GM21447 (cell line): Measurements from ENCODE around the gene MBOAT1.
A peak's percentile ranks its signal among the peaks of the same experiment; 100 is the strongest.
"Not testable (repeated sequence)": the region's sequence is repeated elsewhere in the genome, so short reads cannot be mapped to it uniquely, and the experiment has no call there.

Source experiments
- ATAC-seq: cut with Tn5 transposase; IDR thresholded peaks from one replicate; pipeline ENCODE4 v1.9.1; 2021; ENCODE audit not compliant: unreplicated experiment

Gene MBOAT1, protein sequence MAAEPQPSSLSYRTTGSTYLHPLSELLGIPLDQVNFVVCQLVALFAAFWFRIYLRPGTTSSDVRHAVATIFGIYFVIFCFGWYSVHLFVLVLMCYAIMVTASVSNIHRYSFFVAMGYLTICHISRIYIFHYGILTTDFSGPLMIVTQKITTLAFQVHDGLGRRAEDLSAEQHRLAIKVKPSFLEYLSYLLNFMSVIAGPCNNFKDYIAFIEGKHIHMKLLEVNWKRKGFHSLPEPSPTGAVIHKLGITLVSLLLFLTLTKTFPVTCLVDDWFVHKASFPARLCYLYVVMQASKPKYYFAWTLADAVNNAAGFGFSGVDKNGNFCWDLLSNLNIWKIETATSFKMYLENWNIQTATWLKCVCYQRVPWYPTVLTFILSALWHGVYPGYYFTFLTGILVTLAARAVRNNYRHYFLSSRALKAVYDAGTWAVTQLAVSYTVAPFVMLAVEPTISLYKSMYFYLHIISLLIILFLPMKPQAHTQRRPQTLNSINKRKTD

DNA sequence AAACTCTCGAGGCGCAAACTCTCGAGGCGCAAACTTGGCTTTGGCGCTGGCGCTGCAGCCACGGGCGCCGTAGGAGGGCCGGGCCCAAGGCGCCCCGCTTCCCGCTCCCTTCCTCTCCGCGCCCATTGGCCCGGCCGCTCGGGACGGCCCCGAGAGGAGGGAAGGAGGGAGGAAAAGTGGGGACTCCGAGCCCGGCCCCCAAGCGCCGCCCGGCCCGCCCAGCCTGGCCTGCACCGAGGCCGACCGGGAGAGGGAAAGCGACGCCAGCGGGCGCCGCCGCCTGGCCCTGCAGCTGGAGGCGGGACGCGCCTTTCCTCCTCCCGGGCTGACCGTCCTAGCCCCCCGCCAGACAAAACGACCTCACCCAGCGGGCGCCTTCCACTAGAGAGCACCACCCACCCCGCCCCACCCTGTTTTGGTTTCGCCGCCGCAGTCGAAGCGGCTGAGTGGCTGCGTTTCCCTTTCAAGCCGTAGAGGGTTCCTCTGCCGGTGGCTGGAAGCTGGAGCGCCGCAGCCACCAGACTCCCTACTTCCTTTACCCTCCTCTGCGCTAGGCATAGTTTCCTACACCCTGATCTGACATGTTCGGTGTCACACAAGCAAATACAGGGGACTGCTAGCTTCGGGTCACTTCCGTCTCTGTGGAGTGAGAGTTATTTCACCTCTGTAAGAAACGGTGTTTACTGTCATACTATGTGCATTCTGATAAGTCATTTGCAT, at the start of gene MBOAT1:
MBOAT1 (minus strand) TSS at position 78 of the 720 bp plus-strand sequence. CDS start 235 bp downstream, outside the sequence.
- ATAC-seq: peak; percentile 80

DNA sequence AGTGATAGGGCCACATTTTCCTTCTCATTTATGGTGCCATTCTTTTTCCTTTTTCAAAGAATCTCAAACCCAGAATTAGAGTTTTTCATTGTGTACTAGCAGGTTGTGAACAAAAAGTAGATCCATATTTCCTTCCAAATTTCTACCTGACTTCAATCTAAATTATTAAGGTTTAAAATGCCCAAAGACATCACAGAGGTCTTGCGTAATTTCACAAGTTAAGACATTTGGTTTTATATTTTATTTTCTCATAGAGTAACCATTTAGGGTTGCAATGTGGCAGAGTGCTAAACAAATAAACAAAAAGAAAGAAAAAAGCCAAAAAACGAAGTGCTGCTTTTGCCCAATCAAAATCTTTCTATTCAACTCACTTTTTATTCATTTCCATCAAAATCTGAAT, 49.4 kb upstream of the MBOAT1 start:
- no peak for ATAC-seq

DNA sequence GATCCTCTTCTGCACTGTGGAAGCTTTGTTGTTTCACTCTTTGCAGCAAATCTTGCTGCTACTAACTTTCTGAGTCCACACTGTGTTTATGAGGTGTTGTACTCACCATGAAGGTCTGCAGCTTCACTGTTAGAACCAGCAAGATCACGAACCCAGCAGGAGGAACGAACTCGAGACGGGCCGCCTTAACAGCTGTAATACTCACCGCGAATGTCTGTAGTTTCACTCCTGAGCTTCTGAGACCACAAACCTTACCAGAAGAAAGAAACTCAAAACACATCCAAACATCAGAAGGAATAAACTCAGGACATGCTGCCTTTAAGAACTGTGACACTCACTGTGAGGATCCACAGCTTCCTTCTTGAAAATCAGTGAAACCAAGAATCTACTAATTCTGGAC, 48.1 kb upstream of the MBOAT1 start:
- no peak for ATAC-seq

DNA sequence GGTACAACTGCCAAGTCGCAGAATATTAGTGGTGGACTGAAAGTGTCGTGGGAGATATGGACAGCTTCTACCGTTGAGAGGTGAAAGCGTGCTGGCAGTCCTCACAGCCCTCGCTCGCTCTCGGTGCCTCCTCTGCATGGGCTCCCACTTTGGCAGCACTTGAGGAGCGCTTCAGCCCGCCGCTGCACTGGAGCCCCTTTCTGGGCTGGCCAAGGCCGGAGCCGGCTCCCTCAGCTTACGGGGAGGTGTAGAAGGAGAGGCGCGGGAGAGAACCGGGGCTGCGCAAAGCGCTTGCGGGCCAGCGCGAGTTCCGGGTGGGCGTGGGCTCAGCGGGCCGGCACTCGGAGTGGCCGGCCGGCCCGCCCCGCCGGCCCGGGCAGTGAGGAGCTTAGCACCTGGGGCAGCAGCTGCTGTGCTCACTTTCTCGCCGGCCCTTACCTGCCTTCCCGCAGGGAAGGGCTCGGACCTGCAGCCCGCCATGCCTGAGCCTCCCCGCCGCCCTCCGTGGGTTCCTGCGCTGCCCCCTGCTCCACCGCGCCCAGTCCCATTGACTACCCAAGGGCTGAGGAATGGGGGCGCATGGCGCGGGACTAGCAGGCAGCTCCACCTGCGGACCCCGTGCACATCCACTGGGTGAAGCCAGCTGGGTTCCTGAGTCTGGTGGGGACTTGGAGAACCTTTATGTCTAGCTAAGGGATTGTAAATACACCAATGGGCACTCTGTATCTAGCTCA, 47.2 kb upstream of the MBOAT1 start:
- no peak for ATAC-seq

DNA sequence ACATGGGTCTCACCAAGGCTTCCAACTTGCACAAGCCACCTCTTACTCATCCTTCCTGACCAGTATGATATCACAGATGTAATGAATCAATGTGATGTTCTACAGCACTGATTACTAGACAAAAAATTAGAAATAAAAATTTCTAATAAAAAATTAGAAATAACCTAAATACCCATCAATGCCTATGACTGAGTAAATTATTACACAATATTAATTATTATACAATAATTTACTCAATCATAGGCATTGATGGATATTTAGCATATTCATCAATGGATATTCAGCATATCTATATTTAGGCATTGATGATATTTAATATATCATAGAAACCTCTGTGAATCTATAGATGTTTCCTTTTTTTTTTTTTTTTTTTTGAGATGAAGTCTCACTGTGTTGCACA, 43.2 kb upstream of the MBOAT1 start:
- no peak for ATAC-seq

DNA sequence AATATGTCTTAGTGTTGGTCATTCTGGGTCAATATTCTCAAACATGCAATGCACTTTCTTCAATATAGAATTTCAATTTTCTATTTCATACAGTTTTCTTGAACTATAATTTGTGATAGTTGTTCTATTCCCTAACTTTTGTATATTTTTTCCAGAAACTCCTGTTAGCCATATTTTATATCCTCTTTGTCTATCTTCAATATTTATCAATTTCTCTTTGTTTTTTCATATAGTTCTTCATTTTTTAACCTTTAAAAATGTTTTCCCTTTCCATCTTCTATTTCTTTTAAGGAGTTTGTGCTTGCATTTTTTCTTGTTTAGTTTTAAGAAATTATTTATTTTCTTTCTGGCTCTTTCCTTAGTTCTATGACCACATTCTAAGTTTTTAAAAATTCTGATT, 42.0 kb upstream of the MBOAT1 start:
- ATAC-seq: no peak

DNA sequence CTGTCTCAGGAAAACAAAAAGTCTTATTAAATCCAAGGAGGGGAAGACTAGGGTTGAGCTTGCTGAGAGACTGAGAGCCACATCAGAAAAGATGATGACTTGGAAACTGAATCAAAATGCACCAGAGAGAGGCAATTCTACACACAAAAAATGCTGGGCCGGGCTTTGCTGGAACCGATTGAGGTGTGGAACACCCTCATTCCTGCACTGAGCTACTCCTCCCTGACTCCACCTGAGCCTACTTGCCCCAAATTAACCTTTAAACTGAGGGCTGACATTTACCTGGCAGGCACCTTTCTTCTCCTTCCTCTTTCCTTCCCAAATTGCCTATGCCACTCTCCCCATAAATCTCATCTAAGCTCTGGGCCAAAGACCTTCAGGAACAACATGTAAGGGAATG, 40.8 kb upstream of the MBOAT1 start:
- ATAC-seq: no peak

DNA sequence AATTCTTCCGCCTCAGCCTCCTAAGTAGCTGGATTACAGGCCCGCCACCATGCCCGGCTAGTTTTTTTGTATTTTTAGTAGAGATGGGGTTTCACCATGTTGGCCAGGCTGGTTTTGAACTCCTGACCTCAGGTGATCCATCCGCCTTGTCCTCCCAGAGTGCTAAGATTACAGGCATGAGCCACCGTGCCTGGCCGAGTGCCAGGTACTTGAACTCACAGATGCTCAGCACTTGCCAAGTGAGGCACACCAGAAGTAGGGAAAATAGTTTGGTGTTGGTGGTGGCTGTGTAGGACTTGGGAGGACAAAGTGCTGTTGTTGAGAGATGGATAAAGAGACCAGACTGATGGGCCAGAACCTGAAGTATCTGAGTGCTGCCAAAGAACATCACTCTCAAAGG, 40.0 kb upstream of the MBOAT1 start:
- ATAC-seq: no peak

DNA sequence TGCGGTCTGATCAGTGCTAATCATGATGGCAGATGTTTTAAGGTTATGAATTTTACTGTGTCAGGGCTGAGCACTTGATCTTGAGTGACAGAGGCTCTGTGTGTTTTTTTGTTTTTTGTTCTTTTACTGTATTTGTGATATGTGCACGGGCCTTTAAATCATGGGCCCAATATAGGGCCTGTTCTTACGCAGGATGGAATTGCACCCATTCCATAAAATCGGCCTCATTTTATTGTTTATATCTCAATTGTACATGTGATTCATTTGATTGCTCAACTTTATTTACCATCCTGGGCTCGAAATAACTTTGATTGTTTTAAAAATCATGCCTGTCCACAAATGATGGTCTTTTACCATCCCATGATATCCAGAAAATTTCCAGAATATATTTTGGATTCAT, 39.3 kb upstream of the MBOAT1 start:
- ATAC-seq: no peak

DNA sequence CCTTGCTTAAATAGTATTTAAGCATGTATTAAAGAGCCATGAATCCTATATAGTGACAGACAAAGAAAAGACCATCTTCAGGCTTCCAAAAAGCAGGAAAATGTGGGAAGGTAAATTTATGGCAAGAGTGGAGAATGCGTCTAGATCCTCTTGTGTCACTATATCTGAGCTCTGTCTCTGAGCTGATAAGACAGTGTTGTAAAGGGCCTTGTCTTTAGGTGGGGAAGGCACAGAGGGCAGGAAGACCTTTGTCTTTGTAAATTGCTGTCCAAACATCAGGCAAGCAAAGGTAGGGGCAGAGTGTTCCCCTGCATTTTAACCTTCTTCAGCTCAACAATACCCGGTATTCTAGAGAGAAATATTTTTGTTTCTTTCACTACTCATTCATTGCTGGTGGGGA, 33.9 kb upstream of the MBOAT1 start:
- ATAC-seq: no peak

DNA sequence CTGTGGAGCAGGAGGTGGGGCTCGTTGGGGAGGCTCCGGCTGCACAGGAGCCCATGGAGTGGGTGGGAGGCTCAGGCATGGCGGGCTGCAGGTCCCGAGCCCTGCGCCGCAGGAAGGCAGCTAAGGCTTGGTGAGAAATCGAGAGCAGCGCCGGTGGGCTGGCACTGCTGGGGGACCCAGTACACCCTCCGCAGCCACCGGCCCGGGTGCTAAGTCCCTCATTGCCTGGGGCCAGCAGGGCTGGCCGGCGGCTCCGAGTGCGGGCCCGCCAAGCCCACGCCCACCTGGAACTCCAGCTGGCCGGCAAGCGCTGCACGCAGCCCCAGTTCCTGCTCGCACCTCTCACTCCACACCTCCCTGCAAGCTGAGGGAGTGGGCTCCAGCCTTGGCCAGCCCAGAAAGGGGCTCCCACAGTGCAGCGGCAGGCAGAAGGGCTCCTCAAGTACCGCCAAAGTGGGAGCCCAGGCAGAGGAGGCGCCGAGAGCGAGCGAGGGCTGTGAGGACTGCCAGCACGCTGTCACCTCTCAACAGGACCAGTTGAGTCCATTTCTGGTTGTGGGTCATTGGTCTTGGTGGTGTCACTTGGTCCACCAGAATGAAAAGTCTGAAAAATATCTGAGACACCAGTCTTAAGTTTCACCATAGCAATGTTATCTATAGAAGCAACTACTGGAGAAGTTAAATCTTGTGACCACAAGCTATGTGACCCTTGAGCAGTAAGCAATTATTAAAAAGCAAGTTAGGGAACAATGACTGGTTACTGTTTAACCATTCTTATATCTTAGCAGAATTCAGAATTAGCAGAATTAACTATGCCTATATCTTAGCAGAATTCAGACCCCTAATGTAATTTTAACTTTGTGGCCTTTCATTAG, 32.8 kb upstream of the MBOAT1 start:
- ATAC-seq: not testable (repeated sequence)

DNA sequence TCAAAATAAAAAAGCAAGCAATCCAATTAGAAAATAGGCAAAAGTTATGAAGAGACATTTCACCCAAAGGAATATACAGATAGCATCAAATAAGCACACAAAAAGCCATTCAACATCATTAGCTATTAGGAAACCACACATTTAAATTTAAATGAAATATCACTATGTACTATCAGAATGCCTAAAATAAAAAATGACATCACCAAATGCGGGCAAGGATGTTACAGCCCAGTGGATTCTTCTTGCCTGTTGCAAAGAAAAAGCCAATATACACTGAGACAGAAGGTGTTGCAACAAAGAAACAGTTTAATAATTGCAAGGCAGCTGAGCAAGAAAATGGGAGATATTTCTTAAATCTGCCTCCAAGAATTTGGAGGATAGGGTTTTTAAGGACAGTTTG, 31.0 kb upstream of the MBOAT1 start:
- no peak for ATAC-seq

DNA sequence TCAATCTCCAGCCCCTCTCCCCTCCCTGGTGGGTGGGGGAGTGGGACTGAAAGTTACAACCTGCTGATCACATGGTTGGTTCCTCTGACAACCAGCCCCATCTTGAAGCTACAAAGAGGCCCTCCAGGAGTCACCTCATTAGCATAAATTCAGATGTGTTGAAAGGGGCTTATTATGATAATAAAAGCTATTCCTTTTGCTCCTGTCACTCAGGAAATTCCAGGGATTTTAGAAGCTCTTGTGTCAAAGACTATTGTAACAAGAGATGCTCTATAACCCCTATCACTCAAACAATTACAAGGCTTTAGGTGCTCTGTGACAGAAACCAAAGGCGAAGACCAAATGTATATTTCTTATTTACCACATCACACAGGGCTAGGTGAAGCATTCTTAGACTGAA, 30.1 kb upstream of the MBOAT1 start:
- no peak for ATAC-seq

DNA sequence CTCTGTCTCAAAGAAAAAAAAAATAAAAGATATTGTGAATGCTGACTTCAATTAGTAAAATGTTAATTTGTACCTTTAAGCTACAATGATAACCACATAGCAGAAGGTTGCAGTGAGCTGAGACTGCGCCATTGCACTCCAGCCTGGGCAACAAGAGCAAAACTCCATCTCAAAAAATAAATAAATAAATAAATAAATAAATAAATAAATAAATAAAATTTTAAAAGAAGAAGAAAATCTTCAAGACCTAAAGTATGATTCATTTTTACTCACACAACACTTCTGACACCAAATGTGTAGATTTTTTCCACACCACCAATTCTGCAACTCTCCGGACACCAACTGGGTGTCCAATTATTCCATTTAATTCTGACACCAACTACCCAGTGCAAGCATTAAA, 28.8 kb upstream of the MBOAT1 start:
- no peak for ATAC-seq

DNA sequence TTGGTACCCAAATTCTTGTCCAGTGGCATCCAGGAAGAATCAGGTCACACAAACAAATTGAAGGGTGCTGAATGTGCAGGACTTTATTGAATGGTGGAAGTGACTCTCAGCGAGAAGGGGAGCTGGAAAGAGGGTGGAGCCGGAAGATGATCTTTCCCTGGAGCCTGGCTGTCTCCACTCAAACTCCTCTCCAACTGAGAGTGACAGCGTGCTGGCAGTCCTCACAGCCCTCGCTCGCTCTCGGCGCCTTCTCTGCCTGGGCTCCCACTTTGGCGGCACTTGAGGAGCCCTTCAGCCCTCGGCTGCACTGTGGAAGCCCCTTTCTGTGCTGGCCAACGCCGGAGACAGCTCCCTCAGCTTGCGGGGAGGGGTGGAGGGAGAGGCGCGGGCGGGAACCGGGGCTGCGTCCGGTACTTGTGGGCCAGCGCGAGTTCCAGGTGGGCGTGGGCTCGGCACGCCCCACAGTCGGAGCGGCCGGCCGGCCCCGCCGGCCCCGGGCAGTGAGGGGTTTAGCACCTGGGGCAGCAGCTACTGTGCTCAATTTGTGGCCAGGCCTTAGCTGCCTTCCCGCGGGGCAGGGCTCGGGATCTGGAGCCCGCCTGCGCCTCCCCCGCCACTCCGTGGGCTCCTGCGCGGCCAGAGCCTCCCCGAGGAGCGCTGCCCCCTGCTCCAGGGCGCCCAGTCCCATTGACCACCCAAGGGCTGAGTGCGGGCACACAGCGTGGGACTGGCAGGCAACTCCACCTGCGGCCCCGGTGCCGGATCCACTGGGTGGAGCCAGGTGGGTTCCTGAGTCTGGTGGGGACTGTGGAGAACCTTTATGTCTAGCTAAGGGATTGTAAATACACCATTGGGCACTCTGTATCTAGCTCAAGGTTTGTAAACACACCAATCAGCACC, 26.7 kb upstream of the MBOAT1 start:
- no peak for ATAC-seq

DNA sequence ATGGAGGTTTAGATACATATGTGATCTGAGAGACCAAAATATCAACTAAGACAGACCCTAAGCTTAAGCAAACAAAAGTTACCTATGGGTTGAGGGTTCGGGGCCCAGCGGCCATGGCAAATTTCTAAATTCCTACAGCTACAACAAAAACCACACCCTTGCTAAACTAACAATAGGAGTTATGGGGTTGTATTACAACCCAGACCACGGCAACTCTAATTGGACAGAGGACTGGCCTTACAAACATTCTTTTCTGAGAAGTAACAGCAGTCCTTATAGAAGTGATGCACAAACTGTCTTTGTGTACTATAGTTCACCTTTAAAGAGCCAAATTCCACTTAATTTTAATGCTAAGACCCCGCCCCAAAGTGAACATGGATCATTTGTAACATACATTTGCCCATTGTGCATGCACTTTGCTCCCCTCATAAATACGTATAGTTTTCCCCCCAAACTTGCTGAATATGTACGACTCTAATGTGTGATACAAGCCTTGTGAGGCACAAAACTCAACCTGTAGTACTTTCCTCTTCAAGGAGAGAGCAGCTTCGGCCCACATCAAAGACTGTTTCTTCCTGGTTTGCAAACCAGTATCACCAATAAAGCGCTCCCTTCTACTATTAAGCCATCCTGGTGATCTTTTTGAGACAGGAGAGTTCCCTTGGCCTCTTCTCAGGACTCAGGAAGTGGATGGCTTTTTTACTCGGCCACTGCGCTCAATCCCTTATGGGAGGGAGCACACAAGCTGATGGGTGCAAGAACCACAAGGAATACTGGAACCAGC, 25.6 kb upstream of the MBOAT1 start:
- no peak for ATAC-seq

DNA sequence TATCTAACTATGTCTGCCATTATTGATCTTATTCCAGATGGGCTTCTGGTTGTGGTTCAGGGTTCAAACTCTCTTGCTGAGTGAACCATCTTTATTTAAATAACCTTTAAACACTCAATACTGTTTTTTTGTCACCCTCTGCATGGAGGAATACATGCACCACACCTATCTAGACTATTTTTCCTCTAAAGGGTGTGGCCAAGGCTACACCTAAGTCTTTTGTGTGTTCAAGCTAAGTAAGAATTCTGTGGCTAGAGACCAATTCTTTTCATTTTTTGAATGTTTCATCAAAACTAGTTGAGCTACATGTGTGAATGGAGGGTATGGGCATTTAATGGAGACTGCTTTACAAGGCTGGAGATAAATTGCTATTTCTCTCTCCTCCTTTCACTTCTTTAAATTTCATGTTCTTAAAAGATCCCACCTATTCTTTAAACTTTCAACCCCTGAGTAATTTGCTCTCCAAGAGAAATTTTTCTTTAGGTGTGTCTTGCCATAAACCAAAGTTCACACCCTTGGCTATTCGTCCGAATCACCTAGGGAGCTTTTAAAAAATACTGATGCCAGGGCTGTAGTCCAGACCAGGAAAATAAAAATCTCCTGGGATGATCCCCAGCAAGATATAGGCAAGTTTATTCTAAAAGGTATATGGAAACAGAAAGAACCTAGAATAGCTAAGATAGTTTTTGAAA, 24.8 kb upstream of the MBOAT1 start:
- ATAC-seq: no peak

DNA sequence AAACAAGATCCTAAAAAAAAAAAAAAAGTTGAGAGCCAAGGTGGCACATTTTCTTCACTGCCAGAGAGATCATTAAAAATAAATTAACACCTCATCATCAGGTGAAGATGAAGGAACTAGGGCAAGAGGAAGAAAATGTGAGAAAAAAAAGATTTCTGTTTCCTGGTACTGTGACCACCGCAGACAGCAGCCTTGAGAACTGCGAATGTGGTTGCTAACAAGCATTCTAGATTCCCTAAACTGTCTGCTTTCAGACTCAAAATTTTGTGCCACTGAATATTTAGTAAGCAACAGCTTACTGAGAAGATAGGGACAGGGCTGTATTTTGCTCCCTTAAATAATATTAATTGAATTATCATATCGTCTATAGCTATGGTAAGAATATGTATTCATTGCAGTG, 24.1 kb upstream of the MBOAT1 start:
- ATAC-seq: no peak
